HL-60 (cell line): ENCODE results near the gene MRPS14.
A peak's percentile ranks its signal among the peaks of the same experiment; 100 is the strongest.

Experiments used
- DNase-seq, 2 experiments: peaks; one replicate each; pipeline ENCODE4 v3.0.0-alpha.2; 2010 to 2020; ENCODE audit warnings: low read depth in 1 of 2, low spot score in 1 of 2
- H3K27ac ChIP-seq: fragments of 250-450 bp; sonication (Bioruptor Pico); replicated peaks from 2 replicates; pipeline ENCODE4 v1.5.1; 2020; ENCODE audit warnings: mild to moderate bottlenecking, moderate library complexity
- H3K27me3 ChIP-seq: fragments of 250-450 bp; sonication (Bioruptor Pico); 2 replicates; pipeline ENCODE4 v1.5.1; 2021; ENCODE audit warnings: mild to moderate bottlenecking, moderate library complexity; ENCODE audit not compliant: insufficient read depth, poor library complexity, severe bottlenecking
- H3K4me3 ChIP-seq: replicated peaks from 2 replicates; pipeline ENCODE4 v1.5.1; 2011; ENCODE audit warnings: mild to moderate bottlenecking, control low read depth, low read length; ENCODE audit not compliant: insufficient read depth
- GABPA ChIP-seq: IDR thresholded peaks from 2 replicates; pipeline ENCODE4 v1.6.1; 2012; ENCODE audit warnings: low read depth
- POLR2AphosphoS5 ChIP-seq: IDR thresholded peaks from 2 replicates; pipeline ENCODE4 v1.6.1; 2012; ENCODE audit warnings: low read depth
- SPI1 ChIP-seq: IDR thresholded peaks from 2 replicates; pipeline ENCODE4 v1.6.1; 2012; ENCODE audit warnings: low read depth, mild to moderate bottlenecking, borderline replicate concordance
- long read RNA-seq: library from polyadenylated mRNA; unstranded; transcript quantifications from one replicate; pipeline ENCODE4 v2.0.0, GENCODE V29; 2020
- TF ChIP-seq, protein P1 (sequence below): IDR thresholded peaks from 2 replicates; pipeline ENCODE4 v1.6.1; 2012; ENCODE audit warnings: low read depth; ENCODE audit not compliant: insufficient replicate concordance
- TF ChIP-seq, protein P2 (sequence below): IDR thresholded peaks from one replicate; pipeline ENCODE4 v1.5.1; 2011; ENCODE audit warnings: low read length, control low read depth, inconsistent platforms; ENCODE audit not compliant: insufficient read depth

Gene MRPS14
- long read RNA-seq, transcript MRPS14-202 (3 exons, 2,115 nt) = major isoform, 66 of 88 reads
- long read RNA-seq, transcript MRPS14-201 (3 exons, 910 nt) = minor isoform, 16 of 88 reads
- long read RNA-seq, partial matches to known transcripts = 2 of 88 reads
- long read RNA-seq, other reads (novel, unspliced or antisense) = 4 of 88 reads

DNA sequence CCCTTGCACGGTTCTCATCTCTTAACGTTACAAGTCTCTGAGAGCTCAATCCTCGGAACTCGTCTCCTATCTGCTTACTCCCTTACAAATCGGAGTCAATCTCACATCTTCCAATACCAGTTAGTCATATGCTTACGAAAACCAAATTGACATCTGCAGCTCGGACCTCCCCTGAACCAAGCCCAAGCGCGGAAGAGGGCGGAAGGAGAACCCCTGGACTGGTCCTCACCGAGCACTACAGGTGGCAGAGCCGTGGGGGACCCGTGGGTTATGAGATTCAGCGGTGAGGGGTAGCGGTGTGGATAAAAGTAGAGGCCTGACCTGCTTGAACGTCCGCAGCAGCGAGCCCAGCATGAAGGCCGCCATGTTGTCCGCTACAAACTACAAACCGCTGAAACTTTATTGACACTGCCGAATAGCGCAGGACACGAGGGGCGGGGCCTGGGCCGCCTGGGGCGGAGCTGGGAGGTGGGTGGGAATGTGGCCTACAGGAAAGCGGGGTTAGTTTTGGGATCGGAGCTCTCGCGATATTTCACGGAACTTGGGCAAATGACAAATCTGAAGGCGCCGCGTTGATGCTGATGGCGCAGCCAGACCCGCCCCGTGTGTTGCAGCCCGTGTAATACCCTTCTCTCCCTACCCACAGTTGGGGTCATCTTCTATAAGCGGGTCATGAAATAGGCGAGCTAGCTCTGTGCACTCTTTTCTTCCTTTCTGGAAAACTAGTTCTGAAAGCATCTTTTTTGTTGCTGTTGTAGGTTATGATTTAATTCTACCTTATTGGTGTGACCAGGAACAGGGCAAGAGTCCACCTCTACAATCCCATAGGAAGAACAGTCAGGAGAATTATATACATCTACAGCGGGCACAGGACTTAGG, at the start of gene MRPS14:
Gene MRPS14 (minus strand): TSS at position 383 of the 879 bp plus-strand sequence. CDS start 17 bp downstream, at position 366.
- TF ChIP-seq SPI1 (no peak), POLR2AphosphoS5 (peak; percentile 96), GABPA (peak; percentile 27; the same call in 1 of the 2 replicates)
- TF ChIP-seq, protein P1, sequence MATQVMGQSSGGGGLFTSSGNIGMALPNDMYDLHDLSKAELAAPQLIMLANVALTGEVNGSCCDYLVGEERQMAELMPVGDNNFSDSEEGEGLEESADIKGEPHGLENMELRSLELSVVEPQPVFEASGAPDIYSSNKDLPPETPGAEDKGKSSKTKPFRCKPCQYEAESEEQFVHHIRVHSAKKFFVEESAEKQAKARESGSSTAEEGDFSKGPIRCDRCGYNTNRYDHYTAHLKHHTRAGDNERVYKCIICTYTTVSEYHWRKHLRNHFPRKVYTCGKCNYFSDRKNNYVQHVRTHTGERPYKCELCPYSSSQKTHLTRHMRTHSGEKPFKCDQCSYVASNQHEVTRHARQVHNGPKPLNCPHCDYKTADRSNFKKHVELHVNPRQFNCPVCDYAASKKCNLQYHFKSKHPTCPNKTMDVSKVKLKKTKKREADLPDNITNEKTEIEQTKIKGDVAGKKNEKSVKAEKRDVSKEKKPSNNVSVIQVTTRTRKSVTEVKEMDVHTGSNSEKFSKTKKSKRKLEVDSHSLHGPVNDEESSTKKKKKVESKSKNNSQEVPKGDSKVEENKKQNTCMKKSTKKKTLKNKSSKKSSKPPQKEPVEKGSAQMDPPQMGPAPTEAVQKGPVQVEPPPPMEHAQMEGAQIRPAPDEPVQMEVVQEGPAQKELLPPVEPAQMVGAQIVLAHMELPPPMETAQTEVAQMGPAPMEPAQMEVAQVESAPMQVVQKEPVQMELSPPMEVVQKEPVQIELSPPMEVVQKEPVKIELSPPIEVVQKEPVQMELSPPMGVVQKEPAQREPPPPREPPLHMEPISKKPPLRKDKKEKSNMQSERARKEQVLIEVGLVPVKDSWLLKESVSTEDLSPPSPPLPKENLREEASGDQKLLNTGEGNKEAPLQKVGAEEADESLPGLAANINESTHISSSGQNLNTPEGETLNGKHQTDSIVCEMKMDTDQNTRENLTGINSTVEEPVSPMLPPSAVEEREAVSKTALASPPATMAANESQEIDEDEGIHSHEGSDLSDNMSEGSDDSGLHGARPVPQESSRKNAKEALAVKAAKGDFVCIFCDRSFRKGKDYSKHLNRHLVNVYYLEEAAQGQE = peak; percentile 66
- no peaks in the 10 kb centered on the region for H3K27me3 ChIP-seq
- H3K4me3 ChIP-seq = peak within 1 kb of the TSS; percentile 80
- H3K27ac ChIP-seq = peak within 1 kb of the TSS; percentile 77
- peak; percentile 92 to 98 for DNase-seq

DNA sequence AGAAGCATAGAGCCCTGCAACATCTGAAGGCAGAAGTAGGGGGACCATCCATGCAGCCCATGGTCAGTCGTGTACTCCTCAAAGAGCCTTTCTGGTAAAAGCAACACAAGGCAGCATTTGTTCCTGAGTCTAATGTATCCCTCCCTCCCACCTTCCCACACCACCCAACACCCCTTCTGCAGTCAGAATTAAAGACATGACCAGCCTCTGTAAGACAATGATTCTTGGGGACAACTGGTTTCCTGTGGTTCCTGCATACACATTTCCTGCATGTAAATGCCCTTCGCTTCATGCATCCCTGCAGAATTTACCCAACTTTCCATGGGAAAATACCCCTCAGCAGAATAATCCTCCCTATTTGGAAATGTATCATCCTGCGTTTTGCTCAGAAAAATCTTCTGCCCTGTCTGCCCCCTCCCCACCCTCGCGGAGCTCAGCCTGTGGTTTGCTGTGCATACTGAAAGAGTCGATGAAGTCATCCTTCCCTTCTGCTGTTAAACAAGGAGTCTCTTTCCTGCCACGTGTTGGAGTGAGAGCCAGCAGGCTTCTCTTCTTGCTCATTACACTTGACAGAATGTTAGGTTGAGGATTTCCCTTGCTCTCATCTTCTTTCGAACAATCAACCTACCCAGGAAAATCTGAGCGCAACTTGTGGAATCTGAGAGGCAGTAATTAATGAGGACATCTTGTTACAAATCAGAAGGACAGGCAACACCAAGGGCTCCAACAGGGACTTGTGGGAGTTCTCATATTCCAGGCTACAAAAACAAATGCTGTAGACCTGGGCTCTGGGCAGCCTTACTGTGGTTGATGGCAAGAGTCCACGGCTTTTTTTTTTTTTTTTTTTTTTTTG, 49.1 kb upstream of the MRPS14 start:
- no peak for TF ChIP-seq SPI1
- TF ChIP-seq, protein P1 = no peak
- TF ChIP-seq, protein P2, sequence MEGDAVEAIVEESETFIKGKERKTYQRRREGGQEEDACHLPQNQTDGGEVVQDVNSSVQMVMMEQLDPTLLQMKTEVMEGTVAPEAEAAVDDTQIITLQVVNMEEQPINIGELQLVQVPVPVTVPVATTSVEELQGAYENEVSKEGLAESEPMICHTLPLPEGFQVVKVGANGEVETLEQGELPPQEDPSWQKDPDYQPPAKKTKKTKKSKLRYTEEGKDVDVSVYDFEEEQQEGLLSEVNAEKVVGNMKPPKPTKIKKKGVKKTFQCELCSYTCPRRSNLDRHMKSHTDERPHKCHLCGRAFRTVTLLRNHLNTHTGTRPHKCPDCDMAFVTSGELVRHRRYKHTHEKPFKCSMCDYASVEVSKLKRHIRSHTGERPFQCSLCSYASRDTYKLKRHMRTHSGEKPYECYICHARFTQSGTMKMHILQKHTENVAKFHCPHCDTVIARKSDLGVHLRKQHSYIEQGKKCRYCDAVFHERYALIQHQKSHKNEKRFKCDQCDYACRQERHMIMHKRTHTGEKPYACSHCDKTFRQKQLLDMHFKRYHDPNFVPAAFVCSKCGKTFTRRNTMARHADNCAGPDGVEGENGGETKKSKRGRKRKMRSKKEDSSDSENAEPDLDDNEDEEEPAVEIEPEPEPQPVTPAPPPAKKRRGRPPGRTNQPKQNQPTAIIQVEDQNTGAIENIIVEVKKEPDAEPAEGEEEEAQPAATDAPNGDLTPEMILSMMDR = no peak
- no peak for TF ChIP-seq GABPA
- TF ChIP-seq POLR2AphosphoS5 = no peak
- H3K27ac ChIP-seq = no peak overlapping the region
- DNase-seq = peak; percentile 61 to 78
- no peak overlapping the region for H3K4me3 ChIP-seq
- no peaks in the 10 kb centered on the region for H3K27me3 ChIP-seq

DNA sequence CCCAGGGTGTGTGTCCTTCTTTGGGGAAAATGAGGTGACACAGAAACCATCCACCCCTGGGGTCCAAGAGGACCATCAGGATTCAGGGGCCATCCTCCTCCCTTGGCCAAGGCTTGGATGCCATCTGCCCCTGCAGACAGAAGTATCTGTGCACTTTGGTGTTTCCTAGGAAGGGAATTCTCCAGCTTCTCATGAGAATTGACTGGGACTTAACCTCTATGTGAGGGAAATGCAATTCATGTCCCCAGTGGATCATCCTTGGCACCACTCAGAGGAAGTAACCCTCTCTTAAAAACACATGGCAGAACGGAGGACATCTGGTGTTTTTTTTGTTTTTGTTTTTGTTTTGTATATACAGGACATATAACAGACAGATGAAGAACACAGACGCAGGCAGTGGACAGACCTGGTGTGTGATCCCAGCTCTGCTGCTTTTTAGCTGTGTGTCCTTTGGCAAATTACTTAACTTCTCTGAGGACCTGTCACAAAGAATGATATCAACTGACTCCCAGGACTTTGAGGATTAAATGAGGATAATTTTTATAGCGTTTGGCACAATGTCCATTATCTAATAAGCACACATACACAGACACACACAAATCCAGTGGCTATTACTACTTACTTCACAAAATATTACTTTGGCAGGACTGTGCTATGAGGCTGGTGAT, 48.2 kb upstream of the MRPS14 start:
- no peak for DNase-seq
- no peak overlapping the region for H3K4me3 ChIP-seq
- H3K27me3 ChIP-seq = no peaks in the 10 kb centered on the region
- no peak overlapping the region for H3K27ac ChIP-seq
- TF ChIP-seq GABPA (no peak), POLR2AphosphoS5 (no peak), SPI1 (no peak)
- TF ChIP-seq, protein P1 = no peak
- TF ChIP-seq, protein P2 = no peak
